ENCODE results near the gene DBET.
"Not testable (repeated sequence)": the region's sequence is repeated elsewhere in the genome, so short reads cannot be mapped to it uniquely, and the experiment has no call there.

DNA sequence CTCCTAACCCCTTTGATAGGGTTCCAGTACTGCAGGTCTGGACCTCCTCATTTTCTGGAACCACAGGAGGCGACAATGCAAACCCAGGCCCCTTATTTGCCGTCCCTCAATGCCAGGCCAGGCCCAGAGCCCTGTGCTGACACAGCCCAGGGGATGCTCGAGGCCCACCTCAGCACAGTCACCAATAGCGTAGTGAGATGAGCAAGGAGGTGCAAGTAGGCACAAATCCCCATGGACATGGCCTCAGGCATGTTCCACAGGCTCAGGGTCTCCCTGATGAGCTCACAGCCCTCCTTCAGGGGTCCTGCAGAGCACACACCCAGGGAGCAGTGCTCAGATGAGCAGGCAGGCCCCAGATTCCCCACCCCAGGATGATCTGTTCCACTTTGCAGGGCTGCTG lies 5.3 kb upstream of the DBET start:
- not testable (repeated sequence) for TF ChIP-seq POLR2A (IDR thresholded peaks at IDR 0.05; ENCODE audit: low read length); GATA1 (IDR thresholded peaks at IDR 0.05; ENCODE audit: low read depth, low read length)
